B cell (primary cell): Measurements from ENCODE around the gene SOX13. TPM values are rescaled to one million over a fixed set of nuclear protein-coding genes. Genes with fewer than 3 reads are reported as not detected.

Experiments used
- ATAC-seq: fragments of 200-7000 bp; cut with Tn5 transposase; one replicate; pipeline ENCODE4 v1.10.0; 2021; ENCODE audit warnings: low read depth, mild to moderate bottlenecking, moderate number of reproducible peaks, moderate library complexity
- CTCF ChIA-PET: fragments of 350-600 bp; sonication (Branson Sonifier 250); formaldehyde crosslinking; loops from one replicate; lab custom pipeline; 2021; ENCODE audit warnings: antibody characterized with exemption, inconsistent platforms; lab: Charles Lee
- POLR2A ChIA-PET: fragments of 350-600 bp; sonication (Branson Sonifier 250); formaldehyde crosslinking; loops from one replicate; lab custom pipeline; 2021; ENCODE audit warnings: antibody characterized with exemption; lab: Charles Lee
- DNase-seq: peaks from one replicate; pipeline ENCODE4 v3.0.0; 2013
- H2AFZ ChIP-seq: 2 replicates; pipeline ENCODE4 v1.6.1; 2012; ENCODE audit warnings: mild to moderate bottlenecking, low read depth, low read length; ENCODE audit not compliant: insufficient read depth, poor library complexity, severe bottlenecking
- H3K27ac ChIP-seq, 2 donors: 1 replicate in 1 of 2; 2 replicates in 1 of 2; pipeline ENCODE4 v1.5.1; 2012 to 2013; ENCODE audit warnings: low read length in 2 of 2, mild to moderate bottlenecking in 2 of 2, moderate library complexity in 1 of 2
- H3K27me3 ChIP-seq, 4 experiments: fragments of 200-600 bp in 1 of 4; sonication (generic) in 1 of 4; replicated peaks in 1 of 4; 1 replicate in 2 of 4; 2 replicates in 2 of 4; pipeline versions ENCODE4 v1.6.1 to v1.7.0; 2013 to 2016; ENCODE audit warnings: low read length in 3 of 4, mild to moderate bottlenecking in 2 of 4, mixed read lengths in 1 of 4, moderate library complexity in 1 of 4; ENCODE audit not compliant: insufficient read depth in 4 of 4, control insufficient read depth in 3 of 4; ENCODE audit errors: control extremely low read depth in 1 of 4
- H3K36me3 ChIP-seq, 2 experiments: replicated peaks in 1 of 2; 1 replicate in 1 of 2; 2 replicates in 1 of 2; pipeline versions ENCODE4 v1.6.1 to v1.7.1; 2013; ENCODE audit warnings: low read length in 1 of 2; ENCODE audit not compliant: insufficient read depth in 2 of 2, control insufficient read depth in 1 of 2; ENCODE audit errors: control extremely low read depth in 1 of 2, extremely low read depth in 1 of 2
- H3K4me1 ChIP-seq, 2 donors: fragments of 200-600 bp in 1 of 2; sonication (generic) in 1 of 2; 1 replicate in 1 of 2; 2 replicates in 1 of 2; pipeline versions ENCODE4 v1.5.1 to v1.6.1; 2013 to 2017; ENCODE audit warnings: low read length in 2 of 2; ENCODE audit not compliant: control insufficient read depth in 2 of 2, insufficient read depth in 2 of 2
- H3K4me2 ChIP-seq: replicated peaks from 2 replicates; pipeline ENCODE3; 2012; ENCODE audit warnings: mild to moderate bottlenecking, low read depth, low read length; ENCODE audit not compliant: poor library complexity, severe bottlenecking
- H3K4me3 ChIP-seq, 5 experiments: fragments of 200-600 bp in 1 of 5; sonication (generic) in 1 of 5; 1 replicate in 3 of 5; 2 replicates in 2 of 5; pipeline versions ENCODE4 v1.5.1 to v1.7.0; 2011 to 2016; ENCODE audit warnings: low read length in 4 of 5, mild to moderate bottlenecking in 4 of 5, low read depth in 2 of 5, control low read depth in 1 of 5, moderate library complexity in 1 of 5; ENCODE audit not compliant: insufficient read depth in 1 of 5; ENCODE audit errors: control extremely low read depth in 1 of 5, extremely low read depth in 1 of 5
- H3K79me2 ChIP-seq: fragments of 200-600 bp; sonication (generic); one replicate; pipeline ENCODE4 v1.6.0; 2016; ENCODE audit warnings: low read length; ENCODE audit not compliant: control insufficient read depth, insufficient read depth
- H3K9ac ChIP-seq: fragments of 200-600 bp; sonication (generic); 2 replicates; pipeline ENCODE4 v1.6.1; 2017; ENCODE audit warnings: mild to moderate bottlenecking, low read length, moderate library complexity
- H3K9me3 ChIP-seq, 3 donors: one replicate each; pipeline versions ENCODE4 v1.6.1 to v1.7.1; 2013; ENCODE audit warnings: low read length in 2 of 3; ENCODE audit not compliant: control insufficient read depth in 2 of 3, insufficient read depth in 1 of 3; ENCODE audit errors: control extremely low read depth in 1 of 3
- H4K20me1 ChIP-seq: 2 replicates; pipeline ENCODE4 v1.6.0; 2012; ENCODE audit warnings: mild to moderate bottlenecking, low read length; ENCODE audit not compliant: insufficient read depth, control insufficient read depth, poor library complexity, severe bottlenecking
- H3K27ac Mint-ChIP-seq: one replicate; pipeline ENCODE4 v1.8.0; 2021; ENCODE audit warnings: mixed read lengths
- H3K27me3 Mint-ChIP-seq: one replicate; pipeline ENCODE4 v1.8.0; 2021; ENCODE audit warnings: mixed read lengths
- H3K4me1 Mint-ChIP-seq: one replicate; pipeline ENCODE4 v1.8.0; 2021; ENCODE audit warnings: mixed read lengths
- H3K4me3 Mint-ChIP-seq: one replicate; pipeline ENCODE4 v1.8.0; 2021; ENCODE audit warnings: mixed read lengths
- H3K9me3 Mint-ChIP-seq: one replicate; pipeline ENCODE4 v1.8.0; 2022; ENCODE audit warnings: mixed read lengths; ENCODE audit not compliant: insufficient read depth
- EZH2 ChIP-seq: IDR thresholded peaks from 2 replicates; pipeline ENCODE4 v1.6.1; 2012; ENCODE audit warnings: borderline replicate concordance, low read depth, mild to moderate bottlenecking, moderate library complexity, low read length; ENCODE audit not compliant: insufficient read depth, poor library complexity, severe bottlenecking
- WGBS: methylation state at CpG from one replicate; pipeline ENCODE4 v1.1.5; 2013; ENCODE audit warnings: missing lambda C conversion rate; ENCODE audit not compliant: insufficient coverage; 5-methylcytosine and 5-hydroxymethylcytosine counted together
- intact Hi-C: fragments of 100-400 bp; cut with micrococcal nuclease; formaldehyde crosslinking; loops from one replicate; pipeline ENCODE4 v1.10.0; 2022
- polyA plus RNA-seq: library from polyadenylated mRNA; depleted of rRNA; stranded (reverse); fragments of >200 nt; gene quantifications from 2 replicates; pipeline ENCODE4 v1.2.3, GENCODE V29; 2012
- total RNA-seq, 2 donors: library from RNA; stranded (reverse); fragments of 120-200 nt in 1 of 2; gene quantifications; 1 replicate in 1 of 2; 2 replicates in 1 of 2; pipeline versions ENCODE4 v1.2.3 to v1.2.4, GENCODE V29; 2013 to 2022
- TF ChIP-seq, protein P1 (sequence below): fragments of 200-600 bp; IDR thresholded peaks from one replicate; pipeline ENCODE4 v1.8.0; 2022; ENCODE audit warnings: antibody characterized with exemption, mild to moderate bottlenecking

SOX13 gene
- total and polyA plus RNA-seq, 2 donors (not counting 1 experiment from before 2014, with no cell fraction given), result 0.15 to 1.3 TPM

DNA sequence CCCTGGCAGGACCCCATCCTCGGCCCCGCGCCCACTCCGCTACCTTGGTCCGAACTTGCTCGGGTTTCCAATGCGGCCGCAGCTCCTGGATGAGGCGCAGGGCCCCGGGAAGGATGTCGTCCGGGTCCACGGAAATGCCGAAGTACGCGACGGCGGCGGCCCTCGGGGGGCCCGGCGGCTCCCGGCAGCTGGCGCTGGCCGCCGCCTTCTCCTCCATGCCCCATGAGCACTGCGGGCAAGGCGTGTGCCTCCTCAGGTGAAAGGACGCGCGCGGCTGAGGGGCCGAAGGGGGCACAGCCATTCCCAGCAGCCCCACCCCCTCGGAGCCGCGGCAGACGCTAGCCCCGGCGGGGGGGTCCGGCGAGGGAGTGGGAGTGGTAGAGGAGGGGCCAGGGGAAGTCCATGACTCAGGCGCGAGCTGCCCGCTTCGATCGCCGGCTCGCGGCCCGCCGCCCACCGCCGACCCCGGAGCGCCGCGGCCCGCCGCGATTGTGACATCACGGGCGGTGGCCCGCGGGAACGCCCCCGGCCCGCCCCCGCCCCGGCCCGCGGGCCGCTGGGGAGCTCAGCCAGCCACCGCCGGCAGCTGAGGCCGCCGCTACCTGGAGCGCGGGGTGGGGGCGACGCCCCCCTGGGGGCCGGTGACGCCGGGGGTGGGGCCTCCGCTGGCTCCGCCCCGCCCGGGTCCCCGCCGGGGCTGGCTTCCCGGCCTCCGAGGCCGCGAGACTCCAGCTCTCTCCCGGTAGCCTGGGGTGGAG, 78.8 kb downstream of the SOX13 start, which contains the start of gene ETNK2:
Gene ETNK2, minus strand, starts transcription at position 493 of the 758 bp plus-strand sequence. Its CDS starts 192 bp downstream, at position 301.
- H2AFZ ChIP-seq, result peak within 1 kb of the TSS; percentile 74
- peak; percentile 68 for DNase-seq
- H3K4me3 ChIP-seq, result peak within 1 kb of the TSS; percentile 13 to 71 (median 57)
- H3K27ac ChIP-seq, result peak within 1 kb of the TSS in 1 of 2 donors; percentile 26
- no peak for TF ChIP-seq EZH2
- TF ChIP-seq, protein P1, sequence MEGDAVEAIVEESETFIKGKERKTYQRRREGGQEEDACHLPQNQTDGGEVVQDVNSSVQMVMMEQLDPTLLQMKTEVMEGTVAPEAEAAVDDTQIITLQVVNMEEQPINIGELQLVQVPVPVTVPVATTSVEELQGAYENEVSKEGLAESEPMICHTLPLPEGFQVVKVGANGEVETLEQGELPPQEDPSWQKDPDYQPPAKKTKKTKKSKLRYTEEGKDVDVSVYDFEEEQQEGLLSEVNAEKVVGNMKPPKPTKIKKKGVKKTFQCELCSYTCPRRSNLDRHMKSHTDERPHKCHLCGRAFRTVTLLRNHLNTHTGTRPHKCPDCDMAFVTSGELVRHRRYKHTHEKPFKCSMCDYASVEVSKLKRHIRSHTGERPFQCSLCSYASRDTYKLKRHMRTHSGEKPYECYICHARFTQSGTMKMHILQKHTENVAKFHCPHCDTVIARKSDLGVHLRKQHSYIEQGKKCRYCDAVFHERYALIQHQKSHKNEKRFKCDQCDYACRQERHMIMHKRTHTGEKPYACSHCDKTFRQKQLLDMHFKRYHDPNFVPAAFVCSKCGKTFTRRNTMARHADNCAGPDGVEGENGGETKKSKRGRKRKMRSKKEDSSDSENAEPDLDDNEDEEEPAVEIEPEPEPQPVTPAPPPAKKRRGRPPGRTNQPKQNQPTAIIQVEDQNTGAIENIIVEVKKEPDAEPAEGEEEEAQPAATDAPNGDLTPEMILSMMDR, result no peak
- Mint-ChIP-seq H3K27me3 (peaks cover 39% of the 10 kb centered on the region), H3K9me3 (no peaks in the 10 kb centered on the region), H3K4me3 (peak within 1 kb of the TSS; percentile 74), H3K4me1 (peaks cover 8% of the 10 kb centered on the region), H3K27ac (no peak within 1 kb of the TSS)
- POLR2A ChIA-PET, result no interaction called here
- H3K79me2 ChIP-seq, result no peaks in the 10 kb centered on the region
- H3K9ac ChIP-seq, result peak within 1 kb of the TSS; percentile 75
- H3K9me3 ChIP-seq, result peaks cover 0 to 3% (median 0%) of the 10 kb centered on the region in 3 donors
- peaks cover 0 to 24% (median 7%) of the 10 kb centered on the region in 4 experiments for H3K27me3 ChIP-seq
- intact Hi-C loops, result no loop called here
- no peaks in the 10 kb centered on the region for H3K36me3 ChIP-seq
- WGBS, result 2% methylated on average over 94 of the region's 94 CpGs
- no peaks in the 10 kb centered on the region for H4K20me1 ChIP-seq
- peak; percentile 76 for ATAC-seq
- peaks cover 12 to 14% of the 10 kb centered on the region in 2 donors for H3K4me1 ChIP-seq
- peak within 1 kb of the TSS; percentile 93 for H3K4me2 ChIP-seq
- CTCF ChIA-PET, result interaction anchor here (0.7 to 1.2 kb wide), 4 partner anchors 13 to 211 kb away, joined by 3 to 6 read pairs (median 4); no protein-coding TSS in a partner anchor
